Measurements from ENCODE around the gene SCN1A.

SCN1A gene

GRCh38 chr2:166074011-166074410, 53.8 kb downstream of the SCN1A start:
- no peaks in the 10 kb centered on the region for H3K27me3 ChIP-seq
- peaks cover 0 to 13% (median 3%) of the 10 kb centered on the region in 10 experiments; a peak in 6 of 20 replicates for H3K4me1 ChIP-seq
- no peak overlapping the region for H3K4me3 ChIP-seq
- H3K4me2 ChIP-seq = peak overlapping the region in 3 of 11 experiments; percentile 21 to 27 (median 21); a peak in 5 of 22 replicates
- H4K20me1 ChIP-seq = no peaks in the 10 kb centered on the region
- no peak overlapping the region for H3K9ac ChIP-seq
- no peaks in the 10 kb centered on the region for H3K36me3 ChIP-seq
- peaks cover 0 to 12% (median 0%) of the 10 kb centered on the region in 11 experiments; a peak in 6 of 22 replicates for H3K9me3 ChIP-seq (replicated peaks in 1 of 11)
- no peak for TF ChIP-seq Cebpa-rat (IDR thresholded peaks at IDR 0.05)
- no peak overlapping the region for H3K27ac ChIP-seq

DNA sequence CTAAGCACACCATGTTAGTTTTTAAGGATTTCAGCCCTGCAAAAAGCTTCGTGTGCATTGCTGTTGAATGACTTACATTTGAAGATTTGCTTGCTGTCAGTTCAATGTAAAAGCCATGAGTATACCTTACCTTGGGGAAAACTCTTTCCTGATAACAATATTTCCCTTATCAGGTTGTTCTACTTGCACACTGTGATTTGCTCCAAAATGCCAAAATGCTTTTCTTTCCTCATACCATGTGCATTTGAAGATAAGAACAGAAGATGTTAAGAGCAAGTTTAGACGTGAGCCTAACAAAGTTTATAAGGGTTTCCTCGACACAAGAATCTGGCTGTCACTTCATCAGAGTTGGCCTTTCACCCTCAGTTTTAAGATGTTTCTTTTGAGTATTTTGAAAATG, 57.6 kb downstream of the SCN1A start:
- Histone ChIP-seq H3K9me3 (replicated peaks in 1 of 11) (no peaks in the 10 kb centered on the region), H3K27ac (no peak overlapping the region), H3K27me3 (no peaks in the 10 kb centered on the region), H3K4me1 (peaks cover 0 to 17% (median 11%) of the 10 kb centered on the region in 10 experiments; a peak in 11 of 20 replicates), H3K4me2 (no peak overlapping the region), H3K9ac (no peak overlapping the region), H3K36me3 (no peaks in the 10 kb centered on the region), H3K4me3 (no peak overlapping the region), H4K20me1 (no peaks in the 10 kb centered on the region)
- TF ChIP-seq Cebpa-rat (IDR thresholded peaks at IDR 0.05) = no peak

DNA sequence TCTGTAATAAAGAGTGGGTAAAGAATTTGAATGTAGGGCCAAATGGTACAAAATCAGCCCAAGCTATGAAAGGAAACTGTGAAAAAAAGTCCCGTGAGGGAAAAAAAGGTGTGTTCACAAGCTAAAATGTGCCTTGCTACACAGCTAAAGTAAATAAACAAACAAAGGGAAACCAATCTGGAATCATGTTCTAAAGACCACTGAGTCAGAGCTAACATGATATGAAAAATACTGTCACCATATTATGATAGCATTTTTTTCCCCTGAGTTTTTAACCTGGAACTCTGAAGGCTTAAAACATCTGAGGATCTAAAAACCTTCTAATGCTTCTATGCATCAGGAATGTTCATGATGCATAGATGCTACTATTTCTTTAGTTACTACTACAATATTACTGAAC, 58.8 kb downstream of the SCN1A start:
- no peaks in the 10 kb centered on the region for H3K9me3 ChIP-seq (replicated peaks in 1 of 11)
- H3K27me3 ChIP-seq = no peaks in the 10 kb centered on the region
- H3K9ac ChIP-seq = no peak overlapping the region
- no peaks in the 10 kb centered on the region for H3K36me3 ChIP-seq
- H3K4me1 ChIP-seq = peaks cover 0 to 17% (median 6%) of the 10 kb centered on the region in 10 experiments; a peak in 11 of 20 replicates
- H3K27ac ChIP-seq = no peak overlapping the region
- no peaks in the 10 kb centered on the region for H4K20me1 ChIP-seq
- no peak overlapping the region for H3K4me2 ChIP-seq
- H3K4me3 ChIP-seq = no peak overlapping the region
- TF ChIP-seq Cebpa-rat (IDR thresholded peaks at IDR 0.05) = no peak

GRCh38 chr2:166067229-166067628, 60.6 kb downstream of the SCN1A start:
- Histone ChIP-seq H3K4me1 (peaks cover 0 to 17% (median 0%) of the 10 kb centered on the region in 10 experiments; a peak in 5 of 20 replicates), H3K27me3 (no peaks in the 10 kb centered on the region), H3K4me2 (peak overlapping the region in 2 of 11 experiments; percentile 0 to 58; a peak in 2 of 22 replicates), H4K20me1 (no peaks in the 10 kb centered on the region), H3K27ac (peak overlapping the region in 1 of 11 experiments; percentile 55; a peak in 4 of 22 replicates), H3K36me3 (no peaks in the 10 kb centered on the region), H3K9me3 (replicated peaks in 1 of 11) (no peaks in the 10 kb centered on the region), H3K9ac (no peak overlapping the region), H3K4me3 (no peak overlapping the region)
- TF ChIP-seq Cebpa-rat (IDR thresholded peaks at IDR 0.05) = no peak

GRCh38 chr2:166060191-166060590, 67.6 kb downstream of the SCN1A start:
- Histone ChIP-seq H3K27me3 (no peaks in the 10 kb centered on the region), H3K4me1 (no peaks in the 10 kb centered on the region), H3K4me2 (no peak overlapping the region), H3K4me3 (no peak overlapping the region), H3K27ac (no peak overlapping the region), H3K9me3 (replicated peaks in 1 of 11) (no peaks in the 10 kb centered on the region), H3K9ac (no peak overlapping the region), H3K36me3 (no peaks in the 10 kb centered on the region), H4K20me1 (no peaks in the 10 kb centered on the region)
- no peak for TF ChIP-seq Cebpa-rat (IDR thresholded peaks at IDR 0.05)

- no peaks in the 10 kb centered on the region for H3K27me3 ChIP-seq
Measured at GRCh38 chr2:166057370-166058164, 70.3 kb downstream of the SCN1A start.

GRCh38 chr2:166044853-166045483, 82.9 kb downstream of the SCN1A start:
- H3K4me2 ChIP-seq = no peak overlapping the region
- no peaks in the 10 kb centered on the region for H3K36me3 ChIP-seq
- H3K4me3 ChIP-seq = no peak overlapping the region
- H3K27me3 ChIP-seq = no peaks in the 10 kb centered on the region
- H3K27ac ChIP-seq = no peak overlapping the region
- H3K9ac ChIP-seq = no peak overlapping the region
- no peaks in the 10 kb centered on the region for H3K9me3 ChIP-seq (replicated peaks in 1 of 11)
- H3K4me1 ChIP-seq = no peaks in the 10 kb centered on the region
- no peak for TF ChIP-seq Cebpa-rat (IDR thresholded peaks at IDR 0.05)
- H4K20me1 ChIP-seq = no peaks in the 10 kb centered on the region

More at GRCh38 chr2:166057370-166058164, 70.3 kb downstream of the SCN1A start:
- no peaks in the 10 kb centered on the region for H3K4me1 ChIP-seq
- no peak overlapping the region for H3K9ac ChIP-seq
- H3K4me3 ChIP-seq = no peak overlapping the region
- H3K4me2 ChIP-seq = peak overlapping the region in 1 of 11 experiments; percentile 15; a peak in 1 of 22 replicates
- H3K36me3 ChIP-seq = no peaks in the 10 kb centered on the region
- H4K20me1 ChIP-seq = no peaks in the 10 kb centered on the region
- no peaks in the 10 kb centered on the region for H3K9me3 ChIP-seq (replicated peaks in 1 of 11)
- no peak overlapping the region for H3K27ac ChIP-seq
- no peak for TF ChIP-seq Cebpa-rat (IDR thresholded peaks at IDR 0.05)

DNA sequence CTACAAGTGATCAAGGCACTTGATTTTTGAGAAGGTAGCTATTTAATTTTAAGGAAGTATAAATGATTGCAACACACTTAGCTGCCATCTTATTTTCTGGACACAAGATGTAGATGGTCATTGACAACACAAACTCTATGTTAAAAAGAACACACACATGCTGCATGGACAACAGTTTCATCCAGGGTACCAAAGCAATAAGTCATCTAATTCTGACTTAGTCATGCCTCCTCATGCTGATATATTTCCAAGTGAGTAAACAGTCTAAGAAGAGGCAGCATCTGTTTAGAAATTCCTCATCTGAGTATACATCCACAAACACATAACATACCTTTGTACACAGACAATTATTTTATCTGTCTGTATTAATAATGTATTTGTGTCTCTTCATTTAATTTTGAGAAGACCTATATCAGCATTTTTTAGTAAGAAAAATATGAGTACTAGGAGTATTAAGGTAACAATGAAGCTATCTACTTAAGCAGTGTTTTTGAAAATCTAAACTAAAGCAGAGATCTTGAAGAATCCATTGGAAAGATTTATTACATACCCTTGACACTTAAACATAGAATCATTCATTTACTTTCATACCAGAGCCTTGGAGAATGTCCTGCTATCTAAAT, 84.9 kb downstream of the SCN1A start:
- no peak for TF ChIP-seq Cebpa-rat (IDR thresholded peaks at IDR 0.05)
- no peaks in the 10 kb centered on the region for H3K27me3 ChIP-seq
- H4K20me1 ChIP-seq = no peaks in the 10 kb centered on the region
- no peak overlapping the region for H3K9ac ChIP-seq
- H3K36me3 ChIP-seq = no peaks in the 10 kb centered on the region
- no peaks in the 10 kb centered on the region for H3K4me1 ChIP-seq
- no peak overlapping the region for H3K4me2 ChIP-seq
- H3K9me3 ChIP-seq (replicated peaks in 1 of 11) = no peaks in the 10 kb centered on the region
- H3K4me3 ChIP-seq = no peak overlapping the region
- H3K27ac ChIP-seq = no peak overlapping the region

- no peak overlapping the region for H3K4me2 ChIP-seq
- no peaks in the 10 kb centered on the region for H4K20me1 ChIP-seq
- H3K9me3 ChIP-seq (replicated peaks in 1 of 11) = no peaks in the 10 kb centered on the region
Measured at GRCh38 chr2:166042356-166042755, 85.5 kb downstream of the SCN1A start.

More at GRCh38 chr2:166042356-166042755, 85.5 kb downstream of the SCN1A start:
- no peaks in the 10 kb centered on the region for H3K4me1 ChIP-seq
- no peak overlapping the region for H3K9ac ChIP-seq
- no peaks in the 10 kb centered on the region for H3K36me3 ChIP-seq
- no peaks in the 10 kb centered on the region for H3K27me3 ChIP-seq
- H3K27ac ChIP-seq = no peak overlapping the region
- no peak overlapping the region for H3K4me3 ChIP-seq
- no peak for TF ChIP-seq Cebpa-rat (IDR thresholded peaks at IDR 0.05)

All from BLaER1 treated with 17β-estradiol and CSF1 and Interleukin-3, amounts not matched to agents 10 nM and 100 nM (cell line).